ENCODE data around the gene CACNA1S.

Gene CACNA1S

DNA sequence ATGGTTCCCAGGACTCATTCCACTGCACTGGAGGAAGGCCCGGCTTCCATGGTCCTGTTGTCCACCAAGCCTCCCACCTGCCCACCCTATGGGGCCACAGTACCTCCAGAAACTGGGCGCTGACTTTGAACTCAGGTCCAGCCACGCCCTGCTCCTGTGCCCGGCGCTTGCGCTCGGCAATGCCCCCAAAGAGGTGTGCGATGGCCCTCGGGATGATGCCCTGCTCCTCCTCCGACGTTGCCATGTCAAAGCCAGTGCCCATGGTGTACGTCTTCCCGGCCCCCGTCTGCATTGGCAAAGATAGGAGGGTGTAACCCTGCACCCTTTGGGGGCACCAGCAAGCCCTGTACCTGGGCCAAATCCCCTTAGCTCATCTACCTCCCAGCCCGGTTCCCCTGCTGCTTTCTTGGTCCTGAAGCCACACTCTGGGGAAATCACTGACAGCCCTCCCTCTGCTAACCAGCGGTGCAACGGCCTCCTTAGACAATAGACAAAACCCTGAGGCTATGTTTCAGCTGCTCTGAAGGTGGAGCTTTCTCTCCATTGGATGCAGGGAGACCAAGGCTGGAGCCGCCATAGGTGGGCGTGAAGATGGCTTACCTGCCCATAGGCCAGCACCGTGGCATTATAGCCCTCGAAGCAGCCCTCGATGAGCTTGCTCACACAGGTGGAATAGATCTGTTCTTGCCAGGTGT, 103.4 kb downstream of the CACNA1S start:
- DNase-seq, result no peak

DNA sequence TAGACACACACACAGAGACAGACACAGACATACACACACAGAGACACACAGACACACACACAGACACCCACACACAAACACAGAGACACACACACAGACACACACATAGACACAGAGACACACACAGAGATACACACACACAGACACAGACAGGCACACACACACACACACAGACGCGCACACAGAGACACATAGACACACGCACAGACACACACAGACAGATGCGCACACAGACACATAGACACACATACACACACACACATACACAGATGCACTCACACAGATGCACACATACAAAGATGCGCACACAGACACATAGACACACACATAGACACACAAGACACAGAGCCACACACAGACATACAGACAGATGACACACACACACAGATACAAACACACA, 104.7 kb downstream of the CACNA1S start:
- DNase-seq, result no peak

DNA sequence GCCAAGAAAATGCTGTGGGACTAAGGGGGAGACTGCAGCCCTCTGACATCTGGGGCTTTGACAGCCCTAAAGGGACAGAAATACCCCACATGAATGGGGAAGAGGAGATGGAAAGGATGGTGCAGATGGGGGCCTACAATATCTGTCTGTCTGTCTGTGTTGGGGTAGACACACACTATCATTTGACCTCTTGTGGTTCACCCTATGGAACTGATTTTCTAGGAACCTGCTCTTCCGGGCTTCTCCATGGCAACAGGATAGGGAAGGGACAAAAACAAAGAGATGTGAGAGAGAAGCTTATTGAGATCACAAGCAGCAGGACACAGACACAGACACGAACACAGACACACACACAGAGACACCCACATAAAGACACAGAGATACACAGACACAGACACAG, 105.8 kb downstream of the CACNA1S start:
- no peak for DNase-seq

DNA sequence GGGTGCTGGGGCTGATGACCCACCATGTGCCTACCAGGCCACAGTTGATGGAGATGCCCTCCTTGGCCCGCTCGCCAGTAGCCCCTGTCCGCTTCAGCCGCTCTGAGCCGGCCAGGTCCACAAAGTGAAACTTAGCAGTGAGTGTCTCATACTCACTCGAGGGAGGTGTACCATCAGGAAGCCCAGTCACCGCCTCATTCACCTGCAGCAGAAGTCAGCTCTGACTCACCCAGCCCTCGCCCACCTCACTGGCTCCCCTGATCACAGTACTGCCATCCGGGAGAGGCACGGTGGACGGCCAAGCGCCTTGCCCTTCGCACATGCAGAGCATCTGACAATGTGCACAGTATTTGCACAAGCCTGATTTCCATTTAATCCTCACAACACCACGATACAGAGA, 107.5 kb downstream of the CACNA1S start:
- DNase-seq, result no peak

DNA sequence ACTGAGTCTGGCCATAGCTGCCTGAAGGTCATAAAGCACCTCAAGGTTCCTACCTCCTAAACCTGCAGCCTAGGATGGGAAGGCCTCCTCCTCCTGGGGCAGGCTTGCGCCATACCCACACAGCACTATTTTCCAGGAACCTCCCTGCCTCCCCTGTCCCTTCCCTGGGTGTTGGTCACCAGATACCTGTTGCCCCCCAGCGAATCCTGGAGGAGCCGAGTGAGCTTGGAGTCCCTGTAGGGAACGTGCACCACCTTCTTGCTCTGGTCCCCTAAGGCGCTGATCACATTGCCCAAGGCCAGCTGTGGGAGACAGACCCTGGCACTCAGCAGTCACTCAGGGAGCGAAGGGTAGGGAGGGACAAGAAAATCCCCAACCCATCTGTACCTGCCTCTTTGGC, 108.1 kb downstream of the CACNA1S start:
- DNase-seq, result no peak

DNA sequence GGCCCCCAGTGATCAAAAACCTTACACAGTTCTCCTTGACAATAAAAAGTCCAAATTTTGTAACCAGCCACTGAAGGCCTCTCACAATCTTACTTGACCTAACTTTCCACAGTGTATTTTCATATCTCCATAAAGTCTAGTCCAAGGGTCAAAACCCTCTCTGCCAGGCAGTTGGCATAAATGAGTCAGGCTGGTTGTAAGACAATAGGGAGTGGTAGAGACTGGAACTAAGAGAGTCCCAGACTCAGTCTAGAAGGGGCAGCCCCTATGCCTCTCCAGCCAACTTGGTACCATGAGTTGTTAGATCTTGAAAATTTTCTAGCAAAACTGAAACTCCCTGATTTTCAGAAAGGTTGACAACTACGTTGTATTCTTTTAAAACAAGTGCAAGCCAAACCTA, 109.7 kb downstream of the CACNA1S start:
- DNase-seq, result no peak

DNA sequence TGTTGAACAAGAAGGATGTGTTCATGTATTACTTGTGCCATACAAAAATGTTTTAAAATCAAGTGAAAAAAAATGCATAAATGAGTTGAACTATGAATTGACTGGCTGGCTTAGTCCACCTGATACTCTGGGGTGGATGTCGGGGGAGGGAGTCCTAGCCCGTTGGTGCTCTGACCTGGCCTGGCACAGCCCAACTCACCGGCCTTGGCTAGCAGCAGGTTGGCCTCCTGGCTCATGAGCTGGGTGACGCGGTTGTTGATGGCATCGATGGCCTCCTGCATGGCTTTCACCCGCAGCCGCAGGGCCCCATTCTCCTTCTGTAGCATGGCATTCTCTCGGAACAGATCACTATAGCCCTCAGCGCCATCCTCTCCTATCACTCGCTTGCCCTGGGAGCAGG, 110.3 kb downstream of the CACNA1S start:
- DNase-seq, result no peak

DNA sequence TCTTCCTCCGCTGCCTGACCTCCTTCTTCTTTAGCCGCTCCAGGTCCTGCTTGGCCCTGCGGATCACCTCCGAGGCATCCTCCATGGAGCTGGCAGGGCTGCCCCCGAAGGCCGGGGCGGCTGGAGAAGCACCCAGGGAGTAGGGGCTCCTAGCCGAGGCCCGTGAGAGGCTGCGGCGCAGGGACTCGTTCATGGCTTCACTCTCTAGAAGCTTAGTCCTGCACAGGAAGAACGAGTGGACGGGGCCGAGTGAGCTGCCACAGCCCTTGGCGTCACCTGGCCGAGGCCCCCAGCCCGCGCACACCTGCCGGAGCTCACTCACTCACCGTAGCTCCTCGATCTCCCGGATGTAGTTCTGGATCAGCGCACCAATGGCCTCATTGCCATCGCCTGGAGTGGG, 111.8 kb downstream of the CACNA1S start:
- no peak for DNase-seq

DNA sequence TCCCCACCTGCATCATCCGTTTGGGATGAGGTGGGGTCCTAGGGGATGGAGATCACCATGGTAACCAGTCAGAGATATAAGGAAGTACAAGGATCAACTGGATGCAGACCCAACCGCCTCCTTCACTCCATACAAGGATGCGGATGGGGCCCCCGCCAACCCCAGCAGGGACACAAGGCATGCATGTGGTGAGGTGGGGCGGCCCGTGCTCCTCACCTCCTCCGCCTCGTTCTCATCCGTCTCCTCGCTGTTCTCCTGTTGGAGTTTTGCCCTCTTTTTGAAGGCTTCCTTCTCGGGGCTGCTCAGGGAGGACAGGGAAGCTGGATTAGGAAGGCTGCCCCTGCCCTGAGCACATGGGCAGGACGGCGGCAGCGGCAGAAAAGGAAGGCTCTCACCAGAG, 112.6 kb downstream of the CACNA1S start:
- no peak for DNase-seq

DNA sequence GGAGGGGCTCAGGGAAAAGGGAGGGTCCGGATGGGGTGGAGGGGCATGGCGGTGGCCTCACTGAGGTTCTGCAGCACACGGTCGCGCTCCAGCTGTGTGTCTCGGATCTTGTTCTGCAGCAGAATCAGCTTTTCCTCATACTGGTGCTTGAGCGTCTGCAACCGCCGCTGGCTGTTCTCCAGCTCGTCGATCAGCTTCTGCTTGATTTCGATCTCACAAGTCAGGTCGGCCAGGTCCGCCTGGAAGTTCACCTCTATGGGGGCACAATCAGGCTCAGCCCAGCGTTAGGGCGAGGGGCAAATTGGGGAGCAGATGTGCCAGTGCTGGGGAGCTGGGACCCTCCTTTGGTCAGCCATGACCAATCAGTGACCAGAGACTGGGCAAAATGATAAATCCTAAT, 113.9 kb downstream of the CACNA1S start:
- no peak for DNase-seq

DNA sequence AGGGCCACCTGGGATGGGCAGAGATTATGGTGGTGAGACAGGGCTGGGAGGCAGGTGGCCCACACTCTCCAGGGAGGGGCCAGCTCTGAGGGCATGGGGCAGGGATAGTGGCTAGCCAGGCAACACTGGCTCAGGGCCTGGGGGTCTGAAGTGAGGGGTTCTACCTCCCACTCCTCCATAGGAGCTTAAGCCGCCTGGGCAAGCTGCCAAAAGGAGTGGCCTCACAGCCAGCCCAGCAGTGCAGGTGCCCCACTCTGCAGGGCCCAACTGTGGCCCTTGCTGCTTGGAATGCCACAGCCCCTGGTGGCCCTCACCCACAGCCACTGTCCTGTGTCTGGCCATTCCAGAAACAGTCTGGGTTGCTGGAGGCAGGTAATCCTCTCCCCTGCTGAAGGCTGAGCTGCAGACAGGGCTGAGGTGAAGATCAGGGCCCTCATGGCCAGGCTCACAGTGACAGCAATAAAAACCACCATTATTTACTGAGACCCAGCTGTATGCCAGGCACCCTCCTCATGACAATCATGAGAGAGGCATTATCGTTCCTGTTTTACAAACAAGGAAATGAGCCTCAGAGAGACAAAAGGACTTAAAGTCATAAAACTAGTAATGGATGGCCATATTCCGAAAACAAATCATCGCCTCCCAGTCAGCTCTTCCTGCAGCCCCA, 119.7 kb downstream of the CACNA1S start:
- no peak for DNase-seq

DNA sequence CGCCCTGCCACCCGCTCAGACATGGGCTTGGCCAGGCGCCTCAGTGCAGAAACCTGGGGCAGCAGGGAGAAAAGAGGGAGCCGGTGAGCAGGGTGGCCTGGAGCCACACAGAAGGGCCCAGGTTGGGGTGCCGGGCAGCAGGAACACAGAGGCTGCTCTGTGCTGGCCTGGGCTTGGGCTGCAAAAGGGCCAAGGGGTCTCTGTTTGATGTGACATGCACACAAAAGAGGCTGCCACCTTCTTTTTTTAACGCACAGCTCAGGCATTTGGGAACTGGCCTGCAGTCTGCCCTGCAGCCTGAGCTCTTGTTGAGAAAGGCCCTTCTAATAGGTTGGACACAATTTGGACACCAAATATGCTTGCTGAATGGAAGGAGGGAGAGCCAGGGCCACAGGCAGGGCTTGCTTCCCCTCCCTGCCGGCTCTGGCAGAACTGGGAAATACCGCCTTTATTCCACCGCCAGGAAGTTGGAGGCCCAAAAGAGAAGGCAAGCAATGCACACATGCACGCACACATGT, 121.1 kb downstream of the CACNA1S start:
- no peak for DNase-seq

DNA sequence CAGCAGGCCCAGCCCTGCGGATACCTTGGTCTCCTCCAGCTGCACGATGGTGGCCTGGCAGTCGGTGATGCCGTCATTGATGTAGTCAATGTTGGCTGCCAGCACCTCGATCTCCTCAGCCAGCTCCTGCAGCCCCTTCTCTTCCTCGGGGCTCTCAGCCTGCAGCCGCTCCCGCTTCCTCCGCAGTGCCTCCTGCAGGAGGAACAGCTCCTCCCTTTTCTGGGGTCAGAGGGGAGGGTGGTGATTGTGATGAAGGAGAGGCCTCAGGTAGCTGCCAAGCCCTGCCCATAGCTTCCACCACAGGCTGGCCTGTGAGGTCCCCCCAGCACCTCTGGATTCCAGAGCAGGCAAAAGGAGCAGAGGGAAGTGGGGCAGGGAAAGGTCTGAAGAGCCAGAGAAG, 122.1 kb downstream of the CACNA1S start:
- no peak for DNase-seq
